22Rv1 (cell line): ENCODE results near the gene CCDC102B.

Source experiments
- ZFX ChIP-seq: fragments of 450-650 bp; IDR thresholded peaks from 2 replicates; pipeline ENCODE4 v1.6.1; 2017; ENCODE audit warnings: antibody characterized with exemption, borderline replicate concordance
- TF ChIP-seq, protein P1 (sequence below): fragments of 450-650 bp; IDR thresholded peaks from 2 replicates; pipeline ENCODE4 v1.5.1; 2017; ENCODE audit warnings: mild to moderate bottlenecking

DNA sequence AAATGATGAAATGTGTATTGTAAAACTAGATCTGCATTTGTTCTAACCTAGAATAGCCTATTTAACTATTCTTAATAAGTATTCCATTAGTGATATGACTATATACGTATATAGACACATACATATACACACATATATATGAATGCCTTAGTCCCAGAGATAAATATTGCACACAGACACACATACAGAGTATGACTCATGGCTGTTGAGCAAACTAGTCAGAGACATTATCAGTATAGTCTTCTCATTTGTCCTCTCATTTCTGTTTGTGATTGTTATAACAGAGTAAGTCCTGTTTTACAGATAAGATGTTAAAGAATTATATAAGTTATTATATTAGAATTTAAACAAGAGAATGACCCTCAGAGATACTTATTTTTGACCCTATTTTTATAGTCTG, 202.5 kb downstream of the CCDC102B start:
- TF ChIP-seq, protein P1, sequence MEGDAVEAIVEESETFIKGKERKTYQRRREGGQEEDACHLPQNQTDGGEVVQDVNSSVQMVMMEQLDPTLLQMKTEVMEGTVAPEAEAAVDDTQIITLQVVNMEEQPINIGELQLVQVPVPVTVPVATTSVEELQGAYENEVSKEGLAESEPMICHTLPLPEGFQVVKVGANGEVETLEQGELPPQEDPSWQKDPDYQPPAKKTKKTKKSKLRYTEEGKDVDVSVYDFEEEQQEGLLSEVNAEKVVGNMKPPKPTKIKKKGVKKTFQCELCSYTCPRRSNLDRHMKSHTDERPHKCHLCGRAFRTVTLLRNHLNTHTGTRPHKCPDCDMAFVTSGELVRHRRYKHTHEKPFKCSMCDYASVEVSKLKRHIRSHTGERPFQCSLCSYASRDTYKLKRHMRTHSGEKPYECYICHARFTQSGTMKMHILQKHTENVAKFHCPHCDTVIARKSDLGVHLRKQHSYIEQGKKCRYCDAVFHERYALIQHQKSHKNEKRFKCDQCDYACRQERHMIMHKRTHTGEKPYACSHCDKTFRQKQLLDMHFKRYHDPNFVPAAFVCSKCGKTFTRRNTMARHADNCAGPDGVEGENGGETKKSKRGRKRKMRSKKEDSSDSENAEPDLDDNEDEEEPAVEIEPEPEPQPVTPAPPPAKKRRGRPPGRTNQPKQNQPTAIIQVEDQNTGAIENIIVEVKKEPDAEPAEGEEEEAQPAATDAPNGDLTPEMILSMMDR = no peak
- TF ChIP-seq ZFX = no peak
